Subcutaneous abdominal adipose tissue (tissue), 5 donors: Measurements from ENCODE around the gene FAM83B.

Source experiments
- H3K27ac ChIP-seq: one replicate; pipeline ENCODE4 v1.7.0; 2013; ENCODE audit warnings: low read depth, mild to moderate bottlenecking, inconsistent platforms, low read length, moderate library complexity
- H3K27me3 ChIP-seq, 5 donors: one replicate each; pipeline ENCODE4 v1.7.0; 2013; ENCODE audit warnings: low read length in 5 of 5, inconsistent platforms in 1 of 5; ENCODE audit not compliant: control insufficient read depth in 5 of 5, insufficient read depth in 4 of 5
- H3K36me3 ChIP-seq, 5 donors: one replicate each; pipeline ENCODE4 v1.7.0; 2013; ENCODE audit warnings: low read length in 5 of 5; ENCODE audit not compliant: control insufficient read depth in 5 of 5, insufficient read depth in 5 of 5
- H3K4me1 ChIP-seq, 5 donors: one replicate each; pipeline ENCODE4 v1.7.0; 2013; ENCODE audit warnings: low read length in 5 of 5, mild to moderate bottlenecking in 3 of 5, moderate library complexity in 1 of 5; ENCODE audit not compliant: control insufficient read depth in 5 of 5, insufficient read depth in 5 of 5
- H3K4me3 ChIP-seq, 5 donors: one replicate each; pipeline ENCODE4 v1.7.0; 2013; ENCODE audit warnings: low read length in 5 of 5, low read depth in 1 of 5
- H3K9ac ChIP-seq, 5 donors: one replicate each; pipeline ENCODE4 v1.7.0; 2013; ENCODE audit warnings: low read length in 5 of 5, mild to moderate bottlenecking in 4 of 5, moderate library complexity in 3 of 5
- H3K9me3 ChIP-seq, 5 donors: one replicate each; pipeline ENCODE4 v1.7.0; 2013; ENCODE audit warnings: low read length in 5 of 5; ENCODE audit not compliant: control insufficient read depth in 5 of 5
- donor health status: healthy.
- donor health status: healthy.
- donor health status: healthy.
- donor health status: healthy.
- donor health status: healthy.

The FAM83B gene

DNA sequence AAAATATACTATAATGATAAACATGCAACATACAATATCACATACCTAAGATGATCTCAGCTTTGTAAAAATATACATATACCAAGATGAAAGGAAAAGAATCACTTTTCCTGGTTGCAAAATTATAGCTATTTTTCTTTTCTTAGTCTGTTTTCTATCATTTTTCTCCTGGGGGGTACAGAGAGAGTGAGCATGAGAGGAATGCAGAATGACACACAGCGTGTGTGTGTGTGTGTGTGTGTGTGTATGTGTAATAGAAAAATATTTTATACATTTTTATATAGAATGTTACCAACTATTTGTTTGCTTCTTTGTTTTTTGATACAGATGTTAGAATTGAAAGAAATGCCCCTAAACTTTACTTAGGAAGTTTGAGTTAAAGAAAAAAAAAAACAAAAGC lies 64.3 kb downstream of the FAM83B start:
- Histone ChIP-seq H3K4me1 (no peaks in the 10 kb centered on the region), H3K27ac (no peak overlapping the region), H3K27me3 (no peaks in the 10 kb centered on the region), H3K9me3 (no peaks in the 10 kb centered on the region), H3K4me3 (no peak overlapping the region), H3K36me3 (no peaks in the 10 kb centered on the region), H3K9ac (no peak overlapping the region)

DNA sequence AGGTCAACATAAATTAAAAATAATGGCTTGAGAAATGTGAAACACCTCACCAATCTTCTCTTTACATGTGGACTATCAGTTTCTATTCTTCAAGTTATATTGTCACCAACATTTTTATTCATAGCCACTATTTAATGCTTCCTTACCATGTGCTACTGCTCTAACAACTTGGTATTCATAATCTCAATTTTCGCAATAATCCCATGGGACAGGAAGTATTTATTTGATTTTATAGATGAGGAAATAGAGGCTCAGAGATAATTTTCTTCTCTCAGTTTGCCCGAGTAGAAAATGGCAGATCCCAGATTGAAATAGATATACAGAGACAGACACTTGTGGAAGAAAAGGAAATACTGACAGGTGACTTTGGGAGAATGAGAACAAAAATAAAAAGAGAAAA lies 66.6 kb downstream of the FAM83B start:
- no peak overlapping the region for H3K4me3 ChIP-seq
- H3K9me3 ChIP-seq: no peaks in the 10 kb centered on the region
- H3K9ac ChIP-seq: no peak overlapping the region
- H3K27me3 ChIP-seq: no peaks in the 10 kb centered on the region
- no peaks in the 10 kb centered on the region for H3K4me1 ChIP-seq
- no peak overlapping the region for H3K27ac ChIP-seq
- H3K36me3 ChIP-seq: no peaks in the 10 kb centered on the region

- Histone ChIP-seq H3K27ac (no peak overlapping the region), H3K9me3 (no peaks in the 10 kb centered on the region), H3K4me1 (no peaks in the 10 kb centered on the region), H3K4me3 (no peak overlapping the region), H3K27me3 (no peaks in the 10 kb centered on the region), H3K9ac (no peak overlapping the region), H3K36me3 (no peaks in the 10 kb centered on the region)
These were observed 70.3 kb downstream of the FAM83B start for GRCh38 chr6:54916858-54917257.

- no peak overlapping the region for H3K27ac ChIP-seq
- H3K4me3 ChIP-seq: no peak overlapping the region
- H3K4me1 ChIP-seq: no peaks in the 10 kb centered on the region
- no peak overlapping the region for H3K9ac ChIP-seq
- no peaks in the 10 kb centered on the region for H3K27me3 ChIP-seq
- no peaks in the 10 kb centered on the region for H3K36me3 ChIP-seq
- H3K9me3 ChIP-seq: no peaks in the 10 kb centered on the region
These were observed 74.1 kb downstream of the FAM83B start for GRCh38 chr6:54920628-54921027.

DNA sequence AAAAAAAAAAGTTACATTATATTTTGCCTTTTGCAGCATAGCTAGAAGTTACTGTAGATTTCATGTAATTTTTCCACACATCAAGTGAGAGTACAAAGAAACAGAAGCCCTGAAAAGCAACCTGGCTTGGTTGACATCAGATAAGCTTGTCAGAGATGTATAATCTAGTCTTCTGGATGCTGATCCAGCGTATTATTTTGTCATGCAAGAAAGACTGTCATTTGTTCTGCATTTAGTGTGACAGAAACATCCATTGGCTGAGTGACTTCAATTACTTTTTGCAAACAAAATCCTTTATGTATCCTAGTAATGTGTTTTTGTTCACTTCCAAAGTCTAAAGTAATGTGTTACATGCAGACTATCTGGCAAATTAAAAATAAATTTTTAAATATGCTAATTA lies 75.3 kb downstream of the FAM83B start:
- Histone ChIP-seq H3K4me3 (no peak overlapping the region), H3K9me3 (no peaks in the 10 kb centered on the region), H3K4me1 (no peaks in the 10 kb centered on the region), H3K36me3 (no peaks in the 10 kb centered on the region), H3K9ac (no peak overlapping the region), H3K27me3 (no peaks in the 10 kb centered on the region), H3K27ac (no peak overlapping the region)

DNA sequence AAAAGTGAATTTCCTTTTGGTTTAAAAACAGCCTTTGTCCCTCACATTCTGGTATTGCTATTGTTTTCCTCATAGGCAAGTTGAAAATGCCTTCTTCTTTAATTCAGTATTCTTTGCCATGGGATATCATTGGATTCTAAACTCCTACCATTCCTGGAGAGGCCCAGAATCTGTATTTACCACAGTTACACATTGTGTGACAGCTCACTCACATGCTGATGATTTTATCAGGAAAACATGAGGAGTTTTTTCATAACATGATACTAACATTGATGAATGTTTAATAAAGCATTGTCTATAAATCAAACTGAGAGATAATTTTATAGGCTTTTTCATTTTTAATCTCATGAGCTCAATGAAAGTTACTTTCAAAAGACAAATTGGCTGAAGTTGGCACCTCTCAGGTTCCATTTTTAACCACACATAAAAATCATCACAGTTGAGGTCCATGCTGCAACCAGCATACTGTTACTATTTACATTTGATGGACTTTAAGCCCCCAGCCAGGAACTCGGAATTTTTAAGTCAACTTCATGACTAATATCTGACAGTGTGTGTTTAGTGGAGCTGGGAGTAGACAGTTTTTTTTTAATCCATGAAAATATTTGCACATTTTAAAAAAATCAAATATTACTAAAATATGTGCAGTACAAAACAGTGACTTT lies 82.8 kb downstream of the FAM83B start:
- no peak overlapping the region for H3K27ac ChIP-seq
- no peaks in the 10 kb centered on the region for H3K27me3 ChIP-seq
- no peak overlapping the region for H3K4me3 ChIP-seq
- H3K9me3 ChIP-seq: peaks cover 8 to 18% (median 12%) of the 10 kb centered on the region in 5 donors
- H3K36me3 ChIP-seq: no peaks in the 10 kb centered on the region
- H3K9ac ChIP-seq: no peak overlapping the region
- no peaks in the 10 kb centered on the region for H3K4me1 ChIP-seq

- Histone ChIP-seq H3K36me3 (no peaks in the 10 kb centered on the region), H3K9me3 (peaks cover 10 to 18% (median 12%) of the 10 kb centered on the region in 5 donors), H3K4me1 (no peaks in the 10 kb centered on the region), H3K27me3 (no peaks in the 10 kb centered on the region), H3K4me3 (no peak overlapping the region), H3K9ac (no peak overlapping the region), H3K27ac (no peak overlapping the region)
These were observed 86.1 kb downstream of the FAM83B start for GRCh38 chr6:54932622-54933021.

DNA sequence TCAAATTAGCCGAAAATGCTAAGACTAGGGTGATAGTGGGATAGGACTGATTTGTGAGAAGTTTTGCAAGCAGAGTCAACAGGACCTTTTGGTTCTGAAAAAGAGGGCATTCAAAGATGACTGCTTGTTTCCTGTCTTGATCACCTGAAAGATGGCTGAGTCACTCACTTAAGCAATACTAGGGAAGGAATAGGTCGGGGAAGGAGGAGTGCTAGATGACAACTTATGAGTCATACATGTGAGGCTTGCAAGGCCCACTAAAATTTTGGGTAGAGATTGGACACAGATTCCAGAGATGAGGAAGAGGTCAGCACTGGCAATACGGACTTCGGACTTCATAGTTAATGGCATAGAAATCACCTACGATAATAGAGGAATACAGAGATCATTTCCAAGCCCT lies 89.2 kb downstream of the FAM83B start:
- Histone ChIP-seq H3K36me3 (no peaks in the 10 kb centered on the region), H3K9me3 (peaks cover 10 to 19% (median 12%) of the 10 kb centered on the region in 5 donors), H3K4me3 (no peak overlapping the region), H3K27ac (no peak overlapping the region), H3K9ac (no peak overlapping the region), H3K4me1 (no peaks in the 10 kb centered on the region), H3K27me3 (no peaks in the 10 kb centered on the region)

DNA sequence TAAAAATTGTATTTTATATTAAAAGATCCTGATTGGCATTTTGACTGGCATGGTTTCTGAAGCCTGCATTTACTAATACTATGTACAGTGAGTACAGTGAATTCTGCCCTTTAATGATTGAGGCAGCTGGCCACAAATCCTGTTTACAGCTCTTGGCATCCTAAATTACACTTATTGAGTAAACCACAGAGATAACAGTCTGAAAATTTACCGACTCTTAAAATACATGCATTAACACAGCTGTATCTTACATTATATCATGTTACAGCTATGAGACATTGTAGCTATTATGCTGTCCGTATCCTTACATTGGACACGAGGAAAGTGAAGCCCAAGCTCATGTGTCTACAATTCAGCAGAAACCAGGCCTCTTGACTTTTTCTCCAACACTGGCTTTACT lies 90.8 kb downstream of the FAM83B start:
- no peaks in the 10 kb centered on the region for H3K27me3 ChIP-seq
- no peak overlapping the region for H3K27ac ChIP-seq
- no peak overlapping the region for H3K9ac ChIP-seq
- H3K36me3 ChIP-seq: no peaks in the 10 kb centered on the region
- no peak overlapping the region for H3K4me3 ChIP-seq
- no peaks in the 10 kb centered on the region for H3K4me1 ChIP-seq
- H3K9me3 ChIP-seq: peaks cover 4 to 14% (median 9%) of the 10 kb centered on the region in 5 donors

GRCh38 chr6:54957698-54958097 lies 111.1 kb downstream of the FAM83B start:
- no peaks in the 10 kb centered on the region for H3K27me3 ChIP-seq
- no peaks in the 10 kb centered on the region for H3K4me1 ChIP-seq
- no peaks in the 10 kb centered on the region for H3K36me3 ChIP-seq
- H3K4me3 ChIP-seq: no peak overlapping the region
- H3K27ac ChIP-seq: no peak overlapping the region
- H3K9me3 ChIP-seq: peaks cover 0 to 8% (median 2%) of the 10 kb centered on the region in 5 donors
- H3K9ac ChIP-seq: no peak overlapping the region
